AML-193 (cell line): Measurements from ENCODE around the gene FAM210B.
"Not testable (repeated sequence)": the region's sequence is repeated elsewhere in the genome, so short reads cannot be mapped to it uniquely, and the experiment has no call there.

Experiments
- DNase-seq, 2 experiments: peaks; one replicate each; lab custom pipeline; 2025; lab: John Stamatoyannopoulos, UW

The FAM210B gene

DNA sequence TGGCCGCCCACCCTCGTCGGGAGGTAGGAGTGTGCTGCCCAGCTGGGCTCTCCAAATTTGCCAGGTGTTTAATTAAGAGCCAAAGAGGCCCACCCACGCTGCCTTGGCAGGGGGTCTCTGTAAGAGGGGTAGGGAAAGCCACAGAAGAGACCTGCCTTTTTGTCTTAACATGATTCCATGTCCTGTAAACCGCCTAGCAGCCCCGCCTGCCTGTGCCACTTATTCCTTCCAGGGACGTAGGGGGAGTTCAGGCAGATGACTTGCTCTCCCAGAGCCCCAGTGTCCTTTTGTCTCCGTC lies 2.1 kb downstream of the FAM210B start:
- DNase-seq, result no peak

DNA sequence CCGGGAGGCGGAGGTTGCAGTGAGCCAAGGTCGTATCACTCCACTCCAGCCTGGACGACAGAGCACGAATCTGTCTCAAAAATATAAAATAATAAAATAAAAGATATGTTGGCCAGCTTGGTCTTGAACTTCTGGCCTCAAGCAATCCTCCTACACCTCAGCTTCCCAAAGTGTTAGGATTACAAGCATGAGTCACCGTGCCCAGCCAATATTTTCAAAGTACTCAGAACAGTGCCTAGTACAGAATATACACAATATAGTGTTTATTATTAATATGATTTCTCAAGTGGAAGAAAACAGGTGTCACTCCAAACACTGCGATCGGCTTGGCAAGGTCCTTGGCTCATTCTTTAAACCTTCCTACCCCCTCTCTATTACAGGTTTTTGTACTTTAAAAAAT lies 3.1 kb downstream of the FAM210B start:
- DNase-seq, result no peak

GRCh38 chr20:56362833-56363413 lies 4.1 kb downstream of the FAM210B start:
- DNase-seq, result no peak

GRCh38 chr20:56363491-56363890 lies 4.7 kb downstream of the FAM210B start:
- DNase-seq, result no peak

DNA sequence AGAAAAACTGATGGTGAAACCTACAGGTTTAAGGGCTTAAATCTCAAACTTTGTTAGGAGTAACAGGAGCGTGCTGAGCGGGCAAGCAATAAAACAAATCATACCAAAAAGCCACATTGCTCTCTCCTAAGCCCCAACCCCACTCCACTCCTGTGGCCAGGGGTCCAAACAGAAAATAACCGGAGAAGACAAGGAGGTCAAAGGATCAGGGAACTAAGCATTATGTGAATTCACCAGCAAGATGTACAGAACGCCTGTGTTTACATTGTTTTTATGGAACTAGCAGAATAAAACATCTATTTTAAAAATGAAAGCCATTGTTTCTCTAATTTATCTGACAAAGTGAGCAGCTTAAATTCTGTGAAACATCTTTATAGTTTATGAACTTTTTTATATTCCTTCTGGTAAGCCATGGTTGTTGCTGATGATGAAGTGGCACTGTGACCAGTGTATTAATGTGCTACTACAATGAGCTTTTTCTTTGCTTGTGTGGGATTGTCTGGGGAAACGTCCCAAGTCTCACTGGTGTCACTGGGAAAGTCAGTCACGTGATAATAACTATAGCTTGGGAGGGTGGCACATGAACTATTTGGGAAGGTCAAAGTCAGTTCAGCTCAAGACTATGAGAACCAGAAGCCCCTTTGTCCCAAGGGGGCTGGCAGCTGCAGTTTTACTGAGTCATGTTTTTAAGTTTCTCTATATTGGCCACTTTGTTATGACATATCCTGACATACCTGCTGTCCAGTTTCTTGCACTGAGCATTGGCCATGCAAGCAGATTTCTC lies 9.8 kb downstream of the FAM210B start:
- no peak for DNase-seq

- no peak for DNase-seq
Measured at GRCh38 chr20:56369179-56369578, 10.4 kb downstream of the FAM210B start.

- DNase-seq, result no peak
Measured at GRCh38 chr20:56371977-56372376, 13.2 kb downstream of the FAM210B start.

- no peak for DNase-seq
Measured at GRCh38 chr20:56372850-56373249, 14.1 kb downstream of the FAM210B start.

GRCh38 chr20:56373942-56374341 lies 15.2 kb downstream of the FAM210B start:
- DNase-seq, result peak; percentile 95 to 97

GRCh38 chr20:56376331-56376730 lies 17.6 kb downstream of the FAM210B start:
- DNase-seq, result no peak

DNA sequence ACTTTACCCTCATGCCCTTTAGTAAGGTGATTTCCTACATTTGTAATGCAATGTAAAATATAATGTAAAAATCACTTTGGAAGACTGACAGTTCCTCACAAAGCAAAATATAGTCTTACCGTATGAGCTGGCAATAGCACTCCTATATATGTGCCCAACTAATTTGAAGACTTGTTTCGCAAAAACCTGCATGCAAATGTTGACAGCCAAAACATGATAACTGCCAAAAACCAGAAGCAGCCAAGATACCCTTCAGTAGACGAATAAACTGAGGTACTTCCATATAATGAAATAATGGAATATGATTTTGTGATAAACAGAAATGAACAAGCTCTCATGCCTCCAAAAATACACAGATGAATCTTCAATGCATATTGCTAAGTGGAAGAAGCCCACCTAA lies 19.6 kb downstream of the FAM210B start:
- no peak for DNase-seq

- no peak for DNase-seq
Measured at GRCh38 chr20:56380375-56380774, 21.6 kb downstream of the FAM210B start.

DNA sequence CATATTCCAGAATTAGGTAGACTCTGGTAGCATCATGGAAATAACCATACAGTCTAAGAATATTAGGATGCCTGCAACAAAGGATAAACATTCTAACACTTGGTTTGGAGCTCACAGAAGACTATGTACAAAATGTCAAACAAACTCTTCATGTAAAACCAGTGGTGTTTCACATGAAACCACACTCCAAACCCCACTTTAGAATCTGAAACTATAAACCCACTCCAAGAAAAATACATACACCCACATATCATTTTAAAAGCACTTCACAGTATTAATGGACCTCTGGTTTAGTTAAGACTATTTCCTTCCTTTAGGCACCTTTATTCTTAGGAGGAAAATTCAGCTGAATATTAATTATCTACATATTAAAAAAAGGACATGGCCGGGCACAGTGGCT lies 22.7 kb downstream of the FAM210B start:
- no peak for DNase-seq

GRCh38 chr20:56382696-56383095 lies 23.9 kb downstream of the FAM210B start:
- DNase-seq, result no peak

DNA sequence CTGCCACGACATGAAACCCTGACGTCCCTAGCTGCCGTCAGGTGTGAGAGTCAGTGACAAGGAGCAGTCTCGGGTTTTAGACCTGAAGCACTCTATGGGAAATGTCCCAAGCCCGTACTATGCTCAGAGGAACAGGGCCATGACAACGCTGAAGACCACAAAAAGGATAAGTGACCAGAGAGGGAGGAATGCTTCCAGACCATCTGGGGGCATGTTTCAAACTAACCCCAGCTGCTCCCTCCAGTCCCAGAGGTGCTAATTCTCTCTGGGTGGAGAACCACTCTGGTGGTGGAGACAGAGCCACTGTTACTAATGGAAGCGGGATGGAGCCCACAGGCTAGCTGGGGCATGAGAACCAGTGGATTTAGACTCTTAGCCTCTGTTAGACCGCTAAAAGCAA lies 24.6 kb downstream of the FAM210B start:
- DNase-seq, result no peak

DNA sequence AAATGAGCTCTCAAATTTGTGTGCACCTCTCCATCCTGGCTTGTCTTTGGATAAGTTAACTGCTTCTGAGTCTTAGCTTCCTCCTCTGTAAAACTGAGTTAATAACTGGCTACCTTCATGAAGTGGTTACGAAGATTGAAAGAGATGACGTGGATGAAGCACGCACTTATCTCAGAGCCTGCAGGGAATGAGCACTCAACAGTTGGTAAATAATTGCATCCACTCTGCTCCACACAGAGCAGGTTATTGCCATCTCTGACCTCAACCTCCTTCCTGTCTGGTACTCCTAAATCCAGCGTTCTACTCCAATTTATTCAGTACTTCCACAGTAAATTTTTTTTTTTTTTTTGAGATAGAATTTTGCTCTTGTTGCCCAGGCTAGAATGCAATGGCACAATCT lies 26.4 kb downstream of the FAM210B start:
- no peak for DNase-seq

GRCh38 chr20:56386219-56386618 lies 27.4 kb downstream of the FAM210B start:
- no peak for DNase-seq

DNA sequence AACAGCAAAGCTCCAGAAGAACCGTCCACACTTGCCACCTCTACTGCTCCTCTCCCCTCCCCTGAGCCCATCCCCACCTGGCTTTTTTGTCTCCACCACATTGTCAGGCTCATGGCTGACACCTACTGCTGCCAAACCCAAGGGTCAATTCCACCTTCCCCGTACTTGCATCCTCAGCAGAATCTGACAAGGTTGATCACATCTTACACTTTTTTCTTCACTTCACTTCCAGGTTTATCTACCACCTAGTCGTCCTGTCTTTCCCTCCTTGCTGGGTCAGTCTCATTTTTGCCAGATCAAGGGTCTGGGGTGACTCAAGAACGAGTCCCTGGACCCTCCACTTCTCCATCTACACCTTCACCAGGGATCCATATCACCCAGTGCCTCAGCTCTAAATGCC lies 30.1 kb downstream of the FAM210B start:
- no peak for DNase-seq

- no peak for DNase-seq
Measured at GRCh38 chr20:56389807-56390206, 31.0 kb downstream of the FAM210B start.

- DNase-seq, result not testable (repeated sequence)
Measured at GRCh38 chr20:56390396-56390795, 31.6 kb downstream of the FAM210B start.

DNA sequence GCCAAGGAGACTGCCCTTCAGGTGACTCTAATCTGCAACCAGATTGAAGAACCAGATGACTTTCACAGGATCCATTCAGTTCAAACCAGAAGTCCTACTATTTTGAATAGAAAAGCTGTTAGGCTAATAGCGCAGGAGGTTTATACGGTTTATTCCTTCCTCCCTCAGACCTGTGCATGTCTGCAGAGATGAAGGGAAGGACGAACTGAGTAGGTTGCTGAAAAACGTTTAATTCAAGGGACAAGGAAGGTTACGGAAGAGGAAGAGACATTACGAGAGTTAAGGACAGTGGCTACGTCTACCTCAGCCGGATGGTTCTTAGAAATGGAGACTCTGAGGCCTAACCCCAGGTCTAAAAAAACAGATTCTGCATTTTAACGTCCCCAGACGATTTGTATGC lies 32.3 kb downstream of the FAM210B start:
- DNase-seq, result peak; percentile 9 to 19

DNA sequence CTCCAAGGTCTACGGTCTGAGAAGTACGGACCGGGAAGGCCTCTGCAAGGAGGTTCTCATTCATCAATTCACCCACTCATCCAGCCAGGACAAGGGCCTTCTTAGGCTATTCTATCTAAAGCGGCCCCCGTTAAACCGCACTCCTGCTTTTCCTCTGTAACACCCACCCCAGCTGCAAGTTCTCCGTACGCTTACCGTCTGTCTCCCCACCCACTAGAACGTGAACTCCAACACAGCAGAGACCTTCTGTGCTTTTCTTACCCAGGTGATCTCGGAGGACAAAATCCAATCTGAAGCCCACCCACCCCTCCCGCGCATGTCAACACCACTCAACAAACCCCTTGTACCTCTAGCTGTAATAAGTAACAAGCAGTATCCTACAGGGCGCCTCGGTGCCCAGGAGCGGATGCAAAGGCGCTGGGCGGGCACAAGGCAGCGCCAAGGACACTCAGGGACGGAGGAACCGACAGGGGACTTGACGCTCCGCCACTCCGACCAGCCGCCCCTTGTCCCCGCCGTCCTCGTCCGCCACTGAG lies 32.9 kb downstream of the FAM210B start:
- DNase-seq, result no peak

DNA sequence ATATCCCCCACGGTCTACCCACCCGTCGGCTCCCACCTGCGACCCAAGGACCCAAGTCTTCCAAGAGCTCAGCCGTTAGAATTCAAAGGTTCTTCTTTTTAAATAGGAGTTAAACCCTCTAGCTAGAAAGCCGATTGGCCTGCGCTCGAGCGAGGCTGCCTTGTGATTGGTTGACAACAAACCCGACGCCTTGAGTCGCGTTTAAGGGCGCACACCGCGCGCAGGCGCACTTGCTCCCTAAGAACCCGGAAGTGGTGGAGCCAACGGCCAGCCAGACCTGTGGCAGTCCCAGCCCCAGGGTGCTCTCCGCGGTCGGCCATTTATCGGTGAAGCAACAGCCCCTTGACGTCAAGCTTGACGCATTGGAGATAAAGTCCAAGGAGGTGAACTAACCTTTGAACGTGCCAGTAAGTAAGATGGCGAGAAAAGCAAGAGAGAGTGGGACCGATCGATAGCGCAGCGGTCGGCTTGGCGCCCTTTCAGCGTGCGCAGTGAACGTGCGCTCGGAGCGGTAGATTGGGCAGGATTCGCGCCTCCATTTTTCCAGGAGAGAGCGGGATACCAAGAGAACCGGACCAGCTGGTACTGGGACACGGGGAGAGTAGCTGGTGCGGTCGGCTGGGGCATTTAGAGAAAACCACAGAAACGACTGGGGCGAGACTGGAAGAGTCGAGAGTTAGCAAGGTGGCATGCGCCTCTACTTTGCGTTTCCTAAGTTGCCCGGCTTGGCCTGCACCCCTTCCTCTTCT lies 33.5 kb downstream of the FAM210B start, which contains the start of the genes AURKA and CSTF1:
TSS of gene AURKA (minus strand) at position 84 of the 749 bp plus-strand sequence. CDS start 4,018 bp downstream, outside the sequence.
TSS of gene CSTF1 (plus strand) at position 514 of the 749 bp plus-strand sequence. CDS start 2,908 bp downstream, outside the sequence.
- peak; percentile 97 to 98 for DNase-seq
